Tracheal epithelial cell (primary cell): Measurements from ENCODE around the gene CCDC9B. TPM values are rescaled to one million over a fixed set of nuclear protein-coding genes. Genes with fewer than 3 reads are reported as not detected.

Experiments used
- total RNA-seq: library from RNA; depleted of rRNA; stranded (reverse); fragments of >200 nt; gene quantifications from 2 replicates; pipeline ENCODE4 v1.2.1, GENCODE V29; 2014

CCDC9B gene
- total RNA-seq = 5.3 and 36.4 TPM in 2 replicates

GRCh38 chr15:40340740-40341400 lies at the start of gene CCDC9B:
Gene CCDC9B, minus strand, starts transcription at chr15:40340939. Its CDS starts 120 bp downstream, at chr15:40340819.

GRCh38 chr15:40382580-40383456 lies 42.1 kb upstream of the CCDC9B start, which contains the start of gene KNSTRN:
Gene KNSTRN, plus strand, starts transcription at chr15:40382721. Its CDS starts 115 bp downstream, at chr15:40382836.

GRCh38 chr15:40357723-40358470 lies 17.2 kb upstream of the CCDC9B start, which contains the start of gene DISP2:
Gene DISP2, plus strand, starts transcription at chr15:40358219. Its CDS starts 103 bp downstream, at chr15:40358322.

GRCh38 chr15:40323239-40323952 lies 17.3 kb downstream of the CCDC9B start, which contains the start of gene INAFM2:
Gene INAFM2, plus strand, starts transcription at chr15:40323692. Its CDS starts 364 bp downstream, at chr15:40324056.

GRCh38 chr15:40307421-40308211 lies 33.1 kb downstream of the CCDC9B start, which contains the start of gene PLCB2:
Gene PLCB2, minus strand, starts transcription at chr15:40307935. Its CDS starts 263 bp downstream, at chr15:40307672.

GRCh38 chr15:40282869-40283614 lies 57.7 kb downstream of the CCDC9B start, which contains the start of gene ANKRD63:
Gene ANKRD63, minus strand, starts transcription at chr15:40283064. Its CDS starts 478 bp downstream, at chr15:40282586.

Other genes starting within 250 kb of the CCDC9B start
- gene BMF, start 232.1 kb downstream of the CCDC9B start, total RNA-seq = 0.85 and 2.4 TPM in 2 replicates
- gene BUB1B, start 179.9 kb downstream of the CCDC9B start, total RNA-seq = 1.7 and 2.3 TPM in 2 replicates
- gene PAK6, start 101.9 kb downstream of the CCDC9B start, total RNA-seq = 12.8 and 13.4 TPM in 2 replicates
- gene ANKRD63, start 57.9 kb downstream of the CCDC9B start, total RNA-seq = not detected in 2 replicates
- under 0.01 TPM in 1 of 2 replicates, not detected in the other for gene PLCB2, start 33.0 kb downstream of the CCDC9B start, total RNA-seq
- 8.3 and 10.6 TPM in 2 replicates for gene INAFM2, start 17.2 kb downstream of the CCDC9B start, total RNA-seq
- gene PHGR1, start 10.1 kb upstream of the CCDC9B start, total RNA-seq = not detected in 2 replicates
- under 0.01 TPM in 2 replicates for gene DISP2, start 17.3 kb upstream of the CCDC9B start, total RNA-seq
- 36.1 and 38.2 TPM in 2 replicates for gene KNSTRN, start 41.8 kb upstream of the CCDC9B start, total RNA-seq
- gene IVD, start 64.9 kb upstream of the CCDC9B start, total RNA-seq = 18.3 and 21.9 TPM in 2 replicates
- gene BAHD1, start 100.0 kb upstream of the CCDC9B start, total RNA-seq = 5.3 TPM in 2 replicates
- gene CHST14, start 130.0 kb upstream of the CCDC9B start, total RNA-seq = 2.3 and 2.9 TPM in 2 replicates
- 14.3 and 15.7 TPM in 2 replicates for gene CCDC32, start 224.1 kb upstream of the CCDC9B start, total RNA-seq
- 16.8 and 19.8 TPM in 2 replicates for gene RPUSD2, start 228.4 kb upstream of the CCDC9B start, total RNA-seq